Activated T-cell treated with anti-CD3 and anti-CD28 coated beads for 48 hours (primary cell): ENCODE data around the gene WHAMM.
"Not testable (repeated sequence)": the region's sequence is repeated elsewhere in the genome, so short reads cannot be mapped to it uniquely, and the experiment has no call there.

ENCODE experiments used
- DNase-seq: peaks from one replicate; pipeline ENCODE4 v3.0.0-alpha.2; 2020; ENCODE audit warnings: low read depth

The WHAMM gene

GRCh38 chr15:82809308-82810060 lies at the start of gene WHAMM:
TSS of gene WHAMM (plus strand) at chr15:82809628. CDS start at chr15:82809727, 99 bp downstream.
- DNase-seq: peak; percentile 92

- no peak for DNase-seq
Observed at GRCh38 chr15:82763361-82764116, 45.9 kb upstream of the WHAMM start.

- no peak for DNase-seq
Observed at GRCh38 chr15:82764117-82764490, 45.3 kb upstream of the WHAMM start.

GRCh38 chr15:82764740-82765139 lies 44.7 kb upstream of the WHAMM start:
- no peak for DNase-seq

GRCh38 chr15:82766201-82766600 lies 43.2 kb upstream of the WHAMM start:
- not testable (repeated sequence) for DNase-seq

- DNase-seq: no peak
Observed at GRCh38 chr15:82767163-82767829, 42.1 kb upstream of the WHAMM start.

GRCh38 chr15:82768414-82769054 lies 40.9 kb upstream of the WHAMM start:
- no peak for DNase-seq

GRCh38 chr15:82771789-82772607 lies 37.4 kb upstream of the WHAMM start:
- no peak for DNase-seq

- no peak for DNase-seq
Observed at GRCh38 chr15:82774496-82774895, 34.9 kb upstream of the WHAMM start.

GRCh38 chr15:82778755-82779154 lies 30.7 kb upstream of the WHAMM start:
- no peak for DNase-seq

- DNase-seq: no peak
Observed at GRCh38 chr15:82781349-82781748, 28.1 kb upstream of the WHAMM start.

GRCh38 chr15:82788496-82788895 lies 20.9 kb upstream of the WHAMM start:
- DNase-seq: no peak

- no peak for DNase-seq
Observed at GRCh38 chr15:82789491-82789890, 19.9 kb upstream of the WHAMM start.

GRCh38 chr15:82790321-82790720 lies 19.1 kb upstream of the WHAMM start:
- no peak for DNase-seq

GRCh38 chr15:82792068-82792467 lies 17.4 kb upstream of the WHAMM start:
- no peak for DNase-seq

GRCh38 chr15:82793737-82794136 lies 15.7 kb upstream of the WHAMM start:
- no peak for DNase-seq

- DNase-seq: no peak
Observed at GRCh38 chr15:82798104-82798503, 11.3 kb upstream of the WHAMM start.

- DNase-seq: no peak
Observed at GRCh38 chr15:82798531-82799166, 10.8 kb upstream of the WHAMM start.

- DNase-seq: no peak
Observed at GRCh38 chr15:82799183-82799841, 10.1 kb upstream of the WHAMM start.

GRCh38 chr15:82802497-82802896 lies 6.9 kb upstream of the WHAMM start:
- DNase-seq: no peak
